Measurements from ENCODE around the gene ELL2.
A peak's percentile ranks its signal among the peaks of the same experiment; 100 is the strongest.

Gene ELL2

DNA sequence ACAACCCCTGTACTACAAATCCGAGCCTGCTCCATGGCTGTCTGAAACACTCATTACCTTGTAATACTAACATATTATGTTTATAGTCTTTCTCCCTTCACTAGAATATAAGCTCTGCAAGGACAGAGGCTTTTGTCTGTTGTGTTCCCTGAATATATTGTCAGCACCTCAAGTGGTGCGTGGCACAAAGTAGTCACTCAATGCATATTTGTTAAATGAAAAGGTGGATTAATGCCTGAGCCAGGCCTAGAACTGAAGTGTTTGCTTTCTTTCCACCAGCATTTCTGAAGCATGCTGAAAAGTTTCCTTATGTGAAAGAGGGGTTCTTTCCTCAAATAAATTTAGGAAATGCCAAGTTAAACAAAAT, 36.3 kb downstream of the ELL2 start:
- 0 out of 2 replicates have a peak, but pooled peaks cover 4% of the 10 kb centered on the region for H3K9me3 ChIP-seq
- no peak overlapping the region for H3K9ac ChIP-seq

DNA sequence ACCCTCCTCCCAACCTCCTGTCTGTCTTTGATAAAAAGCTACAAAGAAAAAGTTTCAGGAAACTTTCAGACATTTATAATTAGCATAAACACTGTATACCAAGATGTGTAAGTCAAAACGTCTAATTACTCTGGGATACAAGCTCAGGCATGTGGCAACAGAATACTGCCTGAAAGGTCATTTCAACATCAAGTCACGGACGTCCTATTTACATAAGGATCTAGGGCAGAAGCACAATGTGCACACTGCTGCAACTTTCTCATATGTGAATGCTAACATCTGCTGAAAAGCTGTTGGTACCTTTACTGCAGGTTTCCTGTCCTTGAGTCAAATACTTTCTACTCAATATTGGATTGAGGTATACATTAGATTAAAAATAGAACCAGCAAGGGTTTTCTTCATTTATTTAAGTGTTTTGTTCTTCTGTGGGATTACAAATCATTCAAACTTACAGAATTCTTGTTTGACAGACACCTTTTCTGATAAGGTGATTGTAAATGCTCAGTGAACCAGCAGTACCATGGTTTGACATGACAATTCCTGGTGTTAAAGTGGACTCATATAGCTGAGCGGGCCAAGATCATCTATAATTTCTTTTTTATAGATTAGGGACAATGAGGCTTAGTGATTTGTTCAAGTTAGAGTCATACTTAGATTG, 36.8 kb downstream of the ELL2 start:
- H3K27me3 ChIP-seq: no peaks in the 10 kb centered on the region
- H3K27ac ChIP-seq: no peak overlapping the region
- peak overlapping the region; percentile 4; the same call in 1 of the 2 replicates for H3K4me2 ChIP-seq
- TF ChIP-seq Cebpa-rat (IDR thresholded peaks at IDR 0.05): no peak
- no peaks in the 10 kb centered on the region for H3K36me3 ChIP-seq
- no peak overlapping the region for H3K4me3 ChIP-seq
- H4K20me1 ChIP-seq: no peaks in the 10 kb centered on the region
- no peak overlapping the region for H3K9ac ChIP-seq
- peaks cover 25% of the 10 kb centered on the region for H3K4me1 ChIP-seq
- H3K9me3 ChIP-seq: 0 out of 2 replicates have a peak, but pooled peaks cover 4% of the 10 kb centered on the region

More for the DNA sequence above, 36.3 kb downstream of the ELL2 start:
- no peaks in the 10 kb centered on the region for H3K36me3 ChIP-seq
- H3K4me1 ChIP-seq: peaks cover 30% of the 10 kb centered on the region
- no peak for TF ChIP-seq Cebpa-rat (IDR thresholded peaks at IDR 0.05)
- no peak overlapping the region for H3K4me3 ChIP-seq
- no peak overlapping the region for H3K27ac ChIP-seq
- H3K4me2 ChIP-seq: no peak overlapping the region
- H4K20me1 ChIP-seq: no peaks in the 10 kb centered on the region
- no peaks in the 10 kb centered on the region for H3K27me3 ChIP-seq

DNA sequence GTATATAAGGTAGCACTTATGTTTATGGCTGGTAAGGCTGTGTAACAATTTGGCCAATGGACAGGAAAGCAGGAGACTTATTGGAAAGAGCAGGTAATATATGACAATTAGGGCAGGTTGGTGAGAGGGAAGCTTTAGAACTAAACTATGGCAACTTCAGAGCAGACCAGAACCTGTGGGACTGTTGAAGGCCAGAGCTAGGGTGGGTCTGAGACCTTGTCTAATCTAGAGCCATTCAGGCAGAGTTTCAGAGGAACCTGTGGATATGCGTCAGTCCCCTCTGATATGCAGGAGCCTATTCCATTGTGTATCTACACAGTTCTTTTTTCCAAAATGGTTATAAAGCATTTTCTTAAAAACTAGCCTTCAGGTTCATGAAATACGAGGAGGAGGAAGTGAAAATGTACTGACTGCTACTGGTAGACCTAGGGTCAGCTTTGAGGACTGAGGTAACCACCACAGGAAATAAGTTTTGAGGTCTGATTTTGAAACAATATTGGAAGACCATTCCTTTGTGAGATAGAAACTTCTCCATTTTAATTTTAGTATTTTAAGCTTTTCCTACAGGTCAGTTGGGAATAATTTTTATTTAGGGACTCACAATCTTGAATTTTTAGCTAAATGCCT, 37.6 kb downstream of the ELL2 start:
- Histone ChIP-seq H3K9me3 (0 out of 2 replicates have a peak, but pooled peaks cover 4% of the 10 kb centered on the region), H3K27me3 (no peaks in the 10 kb centered on the region), H3K9ac (no peak overlapping the region), H3K27ac (no peak overlapping the region), H3K4me1 (peaks cover 17% of the 10 kb centered on the region), H3K36me3 (no peaks in the 10 kb centered on the region), H4K20me1 (no peaks in the 10 kb centered on the region), H3K4me2 (peak overlapping the region; percentile 4; the same call in 1 of the 2 replicates), H3K4me3 (no peak overlapping the region)
- TF ChIP-seq Cebpa-rat (IDR thresholded peaks at IDR 0.05): no peak

DNA sequence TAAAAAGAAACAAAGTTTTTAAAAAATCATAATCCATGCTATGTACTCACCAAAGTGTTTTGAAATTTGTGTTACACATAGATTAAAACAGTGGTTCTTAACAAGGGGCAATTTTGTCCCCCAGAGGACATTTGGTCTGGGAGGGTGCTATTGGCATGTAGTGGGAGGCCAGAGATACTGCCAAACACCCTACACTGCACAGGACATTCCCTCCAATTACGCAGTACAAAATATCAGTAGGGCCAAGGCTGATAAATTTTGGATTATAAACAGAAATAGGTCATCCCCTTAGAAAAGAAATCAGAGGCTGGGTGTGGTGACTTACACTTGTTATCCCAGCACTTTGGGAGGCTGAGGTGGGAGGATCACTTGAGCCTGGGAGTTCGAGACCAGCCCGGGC, 38.9 kb downstream of the ELL2 start:
- Histone ChIP-seq H3K4me2 (no peak overlapping the region), H3K36me3 (no peaks in the 10 kb centered on the region), H3K27ac (no peak overlapping the region), H3K4me3 (no peak overlapping the region), H3K9ac (no peak overlapping the region), H3K27me3 (no peaks in the 10 kb centered on the region), H4K20me1 (no peaks in the 10 kb centered on the region), H3K9me3 (no peaks in the 10 kb centered on the region), H3K4me1 (peaks cover 11% of the 10 kb centered on the region; the same call in 1 of the 2 replicates)
- no peak for TF ChIP-seq Cebpa-rat (IDR thresholded peaks at IDR 0.05)

DNA sequence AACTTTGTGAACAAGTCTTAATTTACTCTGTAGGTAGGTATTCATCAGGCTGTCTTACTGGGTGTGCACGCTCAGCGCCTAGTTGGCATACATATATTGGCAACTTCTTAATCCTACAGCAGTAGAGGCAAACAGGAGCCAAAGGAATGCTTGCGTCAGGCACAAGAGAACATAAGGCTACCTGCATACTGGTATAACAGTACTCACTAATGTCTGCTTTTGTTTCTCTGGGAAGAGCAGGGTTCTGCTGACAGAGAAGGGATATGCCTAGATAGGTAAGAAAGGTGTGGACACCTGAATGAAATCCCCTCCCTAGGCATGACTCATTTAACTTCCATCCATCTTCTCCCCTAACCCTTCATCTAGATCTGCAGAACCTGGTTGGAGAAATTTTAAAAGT, 40.1 kb downstream of the ELL2 start:
- no peaks in the 10 kb centered on the region for H3K27me3 ChIP-seq
- H3K4me1 ChIP-seq: peaks cover 15% of the 10 kb centered on the region
- no peak overlapping the region for H3K9ac ChIP-seq
- H3K9me3 ChIP-seq: no peaks in the 10 kb centered on the region
- H3K27ac ChIP-seq: no peak overlapping the region
- TF ChIP-seq Cebpa-rat (IDR thresholded peaks at IDR 0.05): no peak
- no peaks in the 10 kb centered on the region for H3K36me3 ChIP-seq
- H3K4me2 ChIP-seq: no peak overlapping the region
- no peak overlapping the region for H3K4me3 ChIP-seq
- no peaks in the 10 kb centered on the region for H4K20me1 ChIP-seq

DNA sequence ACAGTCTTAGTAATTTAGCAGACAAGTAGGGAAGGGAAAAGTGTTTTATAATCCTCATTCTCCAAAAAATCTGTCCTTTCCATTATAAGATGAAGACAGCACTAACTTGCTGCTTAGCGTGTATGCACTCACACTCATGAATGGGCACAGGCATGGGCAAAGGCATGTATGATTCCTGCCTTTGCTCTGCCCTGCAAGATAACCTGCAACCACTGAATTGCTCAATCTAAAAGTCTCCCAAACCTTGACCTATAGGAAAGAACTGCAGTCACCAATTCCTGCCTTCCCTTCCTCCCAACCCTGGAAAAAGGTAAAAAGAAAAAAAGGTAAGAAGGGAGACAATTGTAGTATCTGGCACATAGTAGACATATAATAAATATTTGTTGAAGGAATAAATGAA, 40.8 kb downstream of the ELL2 start:
- Histone ChIP-seq H3K27me3 (no peaks in the 10 kb centered on the region), H3K36me3 (no peaks in the 10 kb centered on the region), H4K20me1 (no peaks in the 10 kb centered on the region), H3K4me3 (no peak overlapping the region), H3K27ac (no peak overlapping the region), H3K9me3 (no peaks in the 10 kb centered on the region), H3K4me2 (no peak overlapping the region), H3K4me1 (peaks cover 22% of the 10 kb centered on the region), H3K9ac (no peak overlapping the region)
- TF ChIP-seq Cebpa-rat (IDR thresholded peaks at IDR 0.05): no peak

DNA sequence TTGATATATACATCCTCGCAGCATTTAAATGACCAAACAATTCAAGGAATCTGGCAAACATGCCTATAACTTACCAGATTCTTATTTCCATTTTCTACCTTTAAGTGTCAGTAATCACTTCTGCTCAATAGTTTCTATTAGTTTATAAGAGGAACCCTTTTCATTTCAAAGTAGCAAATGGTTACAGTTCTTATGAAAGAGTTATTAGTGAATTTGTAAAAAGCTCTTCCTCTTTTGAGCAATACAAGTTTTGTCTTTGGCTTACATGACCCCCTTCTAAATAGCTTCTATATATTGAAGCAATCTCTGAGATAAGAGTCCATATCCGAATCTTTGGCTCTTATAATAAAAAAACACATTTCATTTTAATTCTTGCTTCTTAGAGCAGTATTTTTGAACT, 42.0 kb downstream of the ELL2 start:
- H3K4me1 ChIP-seq: peaks cover 21% of the 10 kb centered on the region
- H3K27ac ChIP-seq: no peak overlapping the region
- H3K4me3 ChIP-seq: no peak overlapping the region
- no peak for TF ChIP-seq Cebpa-rat (IDR thresholded peaks at IDR 0.05)
- no peaks in the 10 kb centered on the region for H4K20me1 ChIP-seq
- no peaks in the 10 kb centered on the region for H3K27me3 ChIP-seq
- no peak overlapping the region for H3K9ac ChIP-seq
- H3K36me3 ChIP-seq: no peaks in the 10 kb centered on the region
- no peaks in the 10 kb centered on the region for H3K9me3 ChIP-seq
- H3K4me2 ChIP-seq: no peak overlapping the region

DNA sequence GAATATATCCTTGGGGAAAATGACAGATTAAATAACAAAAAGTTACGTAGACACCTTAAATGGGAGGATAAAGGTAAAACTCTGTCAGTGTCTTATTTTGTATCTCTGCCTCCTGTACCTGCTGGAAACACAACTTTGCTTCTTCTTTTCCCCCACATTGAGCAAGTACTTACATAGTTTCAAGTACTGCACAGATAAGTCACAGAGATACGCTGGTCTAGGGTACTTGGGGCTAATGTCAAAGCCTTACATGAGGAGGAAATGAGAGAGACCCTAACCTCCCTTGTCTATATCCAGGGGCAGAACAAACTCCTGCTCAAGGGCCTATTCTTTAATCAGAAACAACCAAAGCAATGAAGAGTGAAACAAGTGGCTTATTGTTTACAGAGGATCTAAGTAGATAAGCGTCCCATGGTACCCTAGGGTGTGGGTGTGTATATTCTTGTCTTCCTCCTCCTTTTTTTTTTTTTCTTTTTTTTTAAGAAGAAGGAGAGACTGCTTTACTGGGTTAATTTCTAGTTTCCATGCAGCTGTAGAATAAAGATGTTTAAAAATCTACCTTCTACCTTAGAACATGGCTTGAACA, 43.1 kb downstream of the ELL2 start:
- Histone ChIP-seq H3K27me3 (no peaks in the 10 kb centered on the region), H4K20me1 (no peaks in the 10 kb centered on the region), H3K4me3 (no peak overlapping the region), H3K9me3 (no peaks in the 10 kb centered on the region), H3K36me3 (no peaks in the 10 kb centered on the region), H3K27ac (no peak overlapping the region), H3K4me2 (no peak overlapping the region), H3K4me1 (peaks cover 12% of the 10 kb centered on the region), H3K9ac (no peak overlapping the region)
- TF ChIP-seq Cebpa-rat (IDR thresholded peaks at IDR 0.05): no peak

DNA sequence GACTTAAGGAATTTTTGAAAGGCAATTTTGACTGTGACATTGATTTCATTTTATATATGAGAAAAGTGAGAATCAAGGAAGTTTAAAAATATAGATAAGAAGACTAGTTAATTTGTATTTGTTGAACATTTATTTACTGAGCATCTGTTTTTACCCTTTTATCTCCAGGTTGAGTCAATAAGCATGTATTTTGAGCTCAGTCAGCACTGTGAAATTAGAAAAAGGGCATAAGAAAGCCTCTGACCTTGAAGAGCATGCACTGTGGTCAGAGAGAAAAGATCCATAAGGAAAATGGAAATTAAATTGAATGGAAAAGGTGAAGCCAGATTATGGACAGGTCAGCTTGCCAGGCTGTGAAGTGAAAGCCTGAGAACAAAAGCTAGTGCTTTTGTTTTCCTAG, 44.4 kb downstream of the ELL2 start:
- H3K4me2 ChIP-seq: no peak overlapping the region
- TF ChIP-seq Cebpa-rat (IDR thresholded peaks at IDR 0.05): no peak
- H3K9ac ChIP-seq: no peak overlapping the region
- no peak overlapping the region for H3K27ac ChIP-seq
- no peaks in the 10 kb centered on the region for H3K27me3 ChIP-seq
- peaks cover 12% of the 10 kb centered on the region for H3K4me1 ChIP-seq
- no peaks in the 10 kb centered on the region for H3K9me3 ChIP-seq
- H4K20me1 ChIP-seq: no peaks in the 10 kb centered on the region
- no peak overlapping the region for H3K4me3 ChIP-seq
- no peaks in the 10 kb centered on the region for H3K36me3 ChIP-seq

DNA sequence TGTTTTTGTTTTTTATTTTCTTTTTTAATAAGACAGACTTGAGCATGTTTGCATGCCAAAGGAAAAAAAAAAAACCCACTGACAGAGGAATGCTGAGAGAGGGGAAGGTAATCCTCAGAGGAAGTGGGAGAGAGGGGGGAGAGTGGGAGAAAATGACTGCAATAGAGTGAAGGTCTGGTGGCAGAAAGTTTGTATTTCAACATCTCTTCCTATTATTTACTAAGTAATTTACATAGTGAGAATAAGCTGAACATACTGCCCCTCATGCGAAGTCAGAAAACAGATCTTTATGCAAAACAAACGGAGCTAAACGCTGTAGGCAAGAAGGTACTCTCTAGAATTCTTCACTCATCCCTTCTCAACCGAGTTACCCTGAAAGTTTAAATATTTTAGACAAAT, 45.0 kb downstream of the ELL2 start:
- peaks cover 12% of the 10 kb centered on the region for H3K4me1 ChIP-seq
- no peaks in the 10 kb centered on the region for H3K27me3 ChIP-seq
- no peaks in the 10 kb centered on the region for H4K20me1 ChIP-seq
- no peak overlapping the region for H3K9ac ChIP-seq
- H3K4me2 ChIP-seq: peak overlapping the region; percentile 16
- H3K36me3 ChIP-seq: no peaks in the 10 kb centered on the region
- no peaks in the 10 kb centered on the region for H3K9me3 ChIP-seq
- H3K27ac ChIP-seq: no peak overlapping the region
- TF ChIP-seq Cebpa-rat (IDR thresholded peaks at IDR 0.05): no peak
- H3K4me3 ChIP-seq: no peak overlapping the region

Measured in BLaER1 (cell line).